Esophagus squamous epithelium (tissue), 4 donors: Measurements from ENCODE around the gene KAT2B.

Source experiments
- POLR2A ChIP-seq, 4 donors: fragments of 450-650 bp; IDR thresholded peaks; one replicate each; pipeline ENCODE4 v1.6.1; 2017; ENCODE audit warnings: antibody characterized with exemption in 4 of 4, mild to moderate bottlenecking in 4 of 4, moderate library complexity in 3 of 4
- TF ChIP-seq, protein P1 (sequence below), 6 experiments: fragments of 450-650 bp in 4 of 6; fragments of 200-600 bp in 2 of 6; sonication (generic) in 2 of 6; IDR thresholded peaks; one replicate each; pipeline ENCODE4 v1.5.1; 2016 to 2019; ENCODE audit warnings: antibody characterized with exemption in 6 of 6, mild to moderate bottlenecking in 4 of 6, moderate library complexity in 4 of 6

DNA sequence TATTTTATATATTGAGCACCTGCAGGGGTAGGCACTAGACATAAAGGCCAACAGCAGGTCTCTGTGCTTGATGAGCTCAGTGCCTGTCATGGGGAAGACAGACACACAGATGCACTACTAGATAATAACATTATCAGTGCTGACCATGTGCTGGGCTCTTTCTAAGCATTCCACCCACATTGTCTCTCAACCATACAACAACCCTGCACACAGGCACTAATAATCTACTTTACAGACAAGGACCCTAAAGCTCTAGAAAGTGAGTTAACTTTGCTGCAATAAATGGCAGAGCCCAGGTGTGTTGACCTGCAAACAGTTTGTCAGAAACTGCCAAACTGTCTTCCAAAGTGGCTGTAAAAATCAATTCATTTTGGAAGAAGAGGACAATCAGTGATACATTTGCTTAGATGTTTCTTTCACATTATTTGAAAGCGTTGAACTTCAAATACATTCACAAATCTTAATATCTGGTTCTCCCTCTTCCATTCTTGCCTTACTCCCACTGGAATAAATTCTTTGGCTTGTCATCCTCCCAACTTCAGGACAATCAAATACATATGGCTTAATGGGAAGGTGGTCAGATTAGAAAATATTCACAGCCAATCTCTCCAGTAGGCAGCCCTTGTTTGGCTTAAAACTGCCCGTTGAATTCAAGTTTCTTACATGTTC lies 17.2 kb upstream of the KAT2B start:
- no peak for TF ChIP-seq POLR2A (IDR thresholded peaks at IDR 0.05)
- TF ChIP-seq, protein P1, sequence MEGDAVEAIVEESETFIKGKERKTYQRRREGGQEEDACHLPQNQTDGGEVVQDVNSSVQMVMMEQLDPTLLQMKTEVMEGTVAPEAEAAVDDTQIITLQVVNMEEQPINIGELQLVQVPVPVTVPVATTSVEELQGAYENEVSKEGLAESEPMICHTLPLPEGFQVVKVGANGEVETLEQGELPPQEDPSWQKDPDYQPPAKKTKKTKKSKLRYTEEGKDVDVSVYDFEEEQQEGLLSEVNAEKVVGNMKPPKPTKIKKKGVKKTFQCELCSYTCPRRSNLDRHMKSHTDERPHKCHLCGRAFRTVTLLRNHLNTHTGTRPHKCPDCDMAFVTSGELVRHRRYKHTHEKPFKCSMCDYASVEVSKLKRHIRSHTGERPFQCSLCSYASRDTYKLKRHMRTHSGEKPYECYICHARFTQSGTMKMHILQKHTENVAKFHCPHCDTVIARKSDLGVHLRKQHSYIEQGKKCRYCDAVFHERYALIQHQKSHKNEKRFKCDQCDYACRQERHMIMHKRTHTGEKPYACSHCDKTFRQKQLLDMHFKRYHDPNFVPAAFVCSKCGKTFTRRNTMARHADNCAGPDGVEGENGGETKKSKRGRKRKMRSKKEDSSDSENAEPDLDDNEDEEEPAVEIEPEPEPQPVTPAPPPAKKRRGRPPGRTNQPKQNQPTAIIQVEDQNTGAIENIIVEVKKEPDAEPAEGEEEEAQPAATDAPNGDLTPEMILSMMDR (IDR thresholded peaks at IDR 0.05), result no peak
